ENCODE data around the gene DHX32.

The DHX32 gene

DNA sequence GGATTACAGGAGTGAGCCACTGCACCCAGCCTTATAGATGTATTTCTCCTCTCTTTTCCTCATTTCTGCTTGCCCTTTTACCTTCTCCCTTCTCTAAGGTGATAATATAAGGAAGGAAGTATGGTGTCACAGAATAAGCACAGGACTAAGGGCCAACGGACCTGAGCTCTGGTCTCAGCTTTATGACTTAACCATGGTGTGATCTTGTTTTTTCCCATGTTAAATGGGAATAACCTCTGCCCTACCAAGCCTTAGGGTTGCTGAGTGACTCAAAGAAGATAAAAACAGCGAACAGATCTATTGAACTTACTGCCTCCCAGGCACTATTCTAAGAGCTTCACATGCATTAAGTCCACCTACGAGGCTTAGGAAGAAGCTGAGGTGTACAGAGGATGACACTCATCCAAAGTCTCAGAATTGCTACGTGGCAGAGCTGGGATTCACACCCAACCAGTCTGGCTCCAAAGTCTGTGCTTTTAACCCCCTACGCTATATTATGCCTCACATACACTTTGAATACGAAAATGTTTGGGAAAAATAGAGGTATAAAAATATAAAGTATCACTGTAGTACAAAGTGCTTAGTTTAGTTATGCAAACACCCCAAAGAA lies 63.6 kb downstream of the DHX32 start:
- Histone ChIP-seq H3K27ac (ENCODE audit: low read depth, low read length) (no peak overlapping the region), H3K4me2 (ENCODE audit: low read depth, low read length, poor library complexity, severe bottlenecking) (no peak overlapping the region), H3K9me2 (replicated peaks; ENCODE audit: insufficient read depth, low read length) (no peaks in the 10 kb centered on the region), H3K36me3 (ENCODE audit: low read length) (no peaks in the 10 kb centered on the region), H4K20me1 (ENCODE audit: low read depth, low read length) (no peaks in the 10 kb centered on the region), H3K79me2 (ENCODE audit: insufficient read depth, low read length) (peaks cover 1% of the 10 kb centered on the region; the same call in 1 of the 2 replicates), H3K4me3 (ENCODE audit: insufficient read depth, low read length, poor library complexity, severe bottlenecking) (no peak overlapping the region), H3K9ac (ENCODE audit: low read length) (no peak overlapping the region), H3K27me3 (ENCODE audit: low read length) (no peaks in the 10 kb centered on the region), H2AFZ (ENCODE audit: low read depth, low read length, severe bottlenecking) (no peak overlapping the region), H3F3A (ENCODE audit: insufficient read depth) (peaks cover 4% of the 10 kb centered on the region; the same call in 1 of the 2 replicates), H3K9me3 (ENCODE audit: insufficient read depth, low read length) (no peaks in the 10 kb centered on the region)
- TF ChIP-seq CTCF (IDR thresholded peaks at IDR 0.05; ENCODE audit: insufficient read depth, low read length, poor library complexity, severe bottlenecking) (no peak), EZH2phosphoT487 (conservative IDR thresholded peaks at IDR 0.05; ENCODE audit: low read length) (no peak)

DNA sequence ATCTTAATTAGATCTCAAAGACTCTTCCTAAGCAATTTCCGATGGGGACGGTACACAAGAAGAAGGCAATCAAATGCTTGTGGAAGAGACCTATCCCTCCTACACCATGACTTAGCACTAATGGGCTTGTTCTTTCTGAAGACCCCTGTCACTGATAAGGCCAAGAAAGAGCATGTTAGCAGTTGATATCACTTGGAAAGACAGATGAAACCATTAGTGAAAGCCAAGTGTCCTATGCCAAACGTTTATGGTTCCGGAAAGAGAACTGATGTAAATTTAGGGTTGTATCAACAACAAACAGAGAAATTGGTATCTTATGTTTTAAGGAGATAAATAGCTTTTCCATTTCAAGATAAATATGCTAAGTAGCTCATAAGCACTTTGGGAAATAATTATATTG lies 64.5 kb downstream of the DHX32 start:
- no peaks in the 10 kb centered on the region for H3K27me3 ChIP-seq (ENCODE audit: low read length)
- no peaks in the 10 kb centered on the region for H3K9me2 ChIP-seq (replicated peaks; ENCODE audit: insufficient read depth, low read length)
- TF ChIP-seq EZH2phosphoT487 (conservative IDR thresholded peaks at IDR 0.05; ENCODE audit: low read length), result no peak
- no peak for TF ChIP-seq CTCF (IDR thresholded peaks at IDR 0.05; ENCODE audit: insufficient read depth, low read length, poor library complexity, severe bottlenecking)
- H3K4me3 ChIP-seq (ENCODE audit: insufficient read depth, low read length, poor library complexity, severe bottlenecking), result no peak overlapping the region
- H3K9ac ChIP-seq (ENCODE audit: low read length), result no peak overlapping the region
- H3F3A ChIP-seq (ENCODE audit: insufficient read depth), result peaks cover 4% of the 10 kb centered on the region; the same call in 1 of the 2 replicates
- H3K27ac ChIP-seq (ENCODE audit: low read depth, low read length), result no peak overlapping the region
- no peak overlapping the region for H3K4me2 ChIP-seq (ENCODE audit: low read depth, low read length, poor library complexity, severe bottlenecking)
- H3K9me3 ChIP-seq (ENCODE audit: insufficient read depth, low read length), result no peaks in the 10 kb centered on the region
- H3K36me3 ChIP-seq (ENCODE audit: low read length), result no peaks in the 10 kb centered on the region
- H3K79me2 ChIP-seq (ENCODE audit: insufficient read depth, low read length), result no peaks in the 10 kb centered on the region
- no peaks in the 10 kb centered on the region for H4K20me1 ChIP-seq (ENCODE audit: low read depth, low read length)
- no peak overlapping the region for H2AFZ ChIP-seq (ENCODE audit: low read depth, low read length, severe bottlenecking)

- no peak for TF ChIP-seq EZH2phosphoT487 (conservative IDR thresholded peaks at IDR 0.05; ENCODE audit: low read length)
- TF ChIP-seq CTCF (IDR thresholded peaks at IDR 0.05; ENCODE audit: insufficient read depth, low read length, poor library complexity, severe bottlenecking), result no peak
- Histone ChIP-seq H3K9me2 (replicated peaks; ENCODE audit: insufficient read depth, low read length) (no peaks in the 10 kb centered on the region), H3K9ac (ENCODE audit: low read length) (no peak overlapping the region), H2AFZ (ENCODE audit: low read depth, low read length, severe bottlenecking) (no peak overlapping the region), H3K36me3 (ENCODE audit: low read length) (0 out of 2 replicates have a peak, but pooled peaks cover 3% of the 10 kb centered on the region), H3K27me3 (ENCODE audit: low read length) (no peaks in the 10 kb centered on the region), H4K20me1 (ENCODE audit: low read depth, low read length) (no peaks in the 10 kb centered on the region), H3K4me2 (ENCODE audit: low read depth, low read length, poor library complexity, severe bottlenecking) (no peak overlapping the region), H3F3A (ENCODE audit: insufficient read depth) (no peaks in the 10 kb centered on the region), H3K9me3 (ENCODE audit: insufficient read depth, low read length) (no peaks in the 10 kb centered on the region), H3K27ac (ENCODE audit: low read depth, low read length) (no peak overlapping the region), H3K79me2 (ENCODE audit: insufficient read depth, low read length) (no peaks in the 10 kb centered on the region), H3K4me3 (ENCODE audit: insufficient read depth, low read length, poor library complexity, severe bottlenecking) (no peak overlapping the region)
Measured at GRCh38 chr10:125815764-125816163, 65.3 kb downstream of the DHX32 start.
